ENCODE results near the gene CD79A. TPM values are rescaled to one million over a fixed set of nuclear protein-coding genes. Genes with fewer than 3 reads are reported as not detected.

The CD79A gene
- total RNA-seq, 2 experiments from 2014 or later = 3.7 to 3.8 TPM

DNA sequence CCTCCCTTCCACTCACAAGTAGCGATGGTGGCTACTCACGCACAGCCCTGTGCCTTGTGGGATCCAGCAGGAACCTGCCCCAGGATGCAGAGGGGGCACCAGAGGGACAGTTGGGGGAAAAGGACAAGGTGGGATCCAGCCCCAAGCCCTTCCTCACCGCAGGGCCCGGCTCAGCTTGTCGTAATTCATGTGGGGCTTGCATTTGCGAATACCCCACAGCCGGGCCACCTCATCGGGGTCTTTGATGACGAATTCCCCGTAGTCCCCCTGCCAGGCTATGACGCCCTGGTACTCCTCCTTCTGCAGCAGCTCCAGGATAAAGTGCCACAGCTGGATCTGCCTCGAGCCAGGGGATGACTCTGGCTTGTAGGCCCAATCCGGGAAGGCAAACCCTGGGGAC, 32.6 kb downstream of the CD79A start:
- Mint-ChIP-seq H3K4me1 (ENCODE audit: low read depth) (peaks cover 59% of the 10 kb centered on the region), H3K4me3 (no peak overlapping the region), H3K27ac (peak overlapping the region; percentile 49), H3K27me3 (peaks cover 10% of the 10 kb centered on the region), H3K9me3 (no peaks in the 10 kb centered on the region), H3K36me3 (ENCODE audit: low read depth) (peaks cover 29% of the 10 kb centered on the region)
- intact Hi-C loops (cut with DNase I, micrococcal nuclease) = no loop called here
- ChIA-PET POLR2A (interaction anchor here (0.9 to 8.3 kb wide), 7 partner anchors 8 to 50 kb away, joined by 4 to 92 read pairs (median 4); partner anchors contain the start of genes ERFL and RPS19), CTCF (interaction anchor here (1.7 kb wide), 1 partner anchor 36 kb away, joined by 4 read pairs; no protein-coding TSS in a partner anchor)
- Histone ChIP-seq H3K27me3 (ENCODE audit: control insufficient read depth in 1 of 2, insufficient read depth in 2 of 2, low read length in 2 of 2) (peaks cover 15% of the 10 kb centered on the region in 2 experiments), H3K27ac (ENCODE audit: low read depth in 1 of 2, low read length in 2 of 2) (no peak overlapping the region), H3K4me3 (ENCODE audit: low read length) (no peak overlapping the region), H3K9me3 (ENCODE audit: control insufficient read depth in 1 of 2, insufficient read depth in 1 of 2, low read length in 2 of 2) (no peaks in the 10 kb centered on the region), H3K4me1 (ENCODE audit: insufficient read depth, low read length) (peaks cover 60% of the 10 kb centered on the region), H3K36me3 (ENCODE audit: insufficient read depth, low read length) (peaks cover 26% of the 10 kb centered on the region)
- no peak for ATAC-seq (ENCODE audit: poor library complexity)
- no peak for TF ChIP-seq CTCF (IDR thresholded peaks at IDR 0.05)
- DNase-seq = no peak

DNA sequence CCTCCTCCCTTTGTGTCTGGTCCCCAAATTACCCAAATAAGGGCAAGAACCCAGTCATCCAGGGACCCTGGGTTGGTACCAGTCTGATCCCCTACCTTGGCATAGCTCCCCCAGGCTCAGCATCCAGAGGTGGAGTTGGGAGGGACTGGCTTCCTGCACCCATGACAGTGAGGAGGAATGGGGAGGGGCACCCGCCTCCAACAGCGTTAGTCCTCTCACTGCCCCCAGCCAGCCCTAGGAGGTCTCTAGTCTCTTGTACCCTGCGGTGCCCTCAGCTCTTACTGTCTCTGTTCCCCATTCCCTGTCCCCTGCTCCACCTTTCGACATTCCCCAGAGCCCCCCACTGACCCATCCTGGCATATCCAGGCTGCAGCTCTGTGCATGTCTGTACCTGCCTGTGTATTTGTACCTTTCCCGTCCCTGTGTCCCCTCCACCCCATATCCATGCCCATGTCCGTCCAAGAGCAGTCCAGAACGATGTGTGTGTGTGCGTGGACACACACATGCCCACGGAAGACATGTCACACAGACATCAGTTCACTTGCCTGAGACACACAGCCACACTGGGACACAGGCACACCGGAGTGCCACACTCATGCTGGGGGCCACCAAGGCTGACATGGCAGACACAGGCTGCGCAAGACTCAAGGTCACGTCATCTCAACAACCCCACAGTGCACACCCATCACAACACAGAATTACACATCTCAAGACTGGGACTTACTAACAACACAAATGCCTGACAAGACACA, 33.3 kb downstream of the CD79A start:
- ChIA-PET CTCF (interaction anchor here (1.7 kb wide), 1 partner anchor 37 kb away, joined by 4 read pairs; no protein-coding TSS in a partner anchor), POLR2A (interaction anchor here (0.9 to 8.3 kb wide), 9 partner anchors 8 to 51 kb away, joined by 4 to 92 read pairs (median 7); partner anchors contain the start of gene RPS19)
- intact Hi-C loops (cut with DNase I, micrococcal nuclease) = no loop called here
- H3K27ac Mint-ChIP-seq = peak overlapping the region; percentile 87
- peaks cover 60% of the 10 kb centered on the region for H3K4me1 ChIP-seq (ENCODE audit: insufficient read depth, low read length)
- H3K4me3 Mint-ChIP-seq = peak overlapping the region; percentile 26
- peaks cover 21% of the 10 kb centered on the region for H3K36me3 Mint-ChIP-seq (ENCODE audit: low read depth)
- H3K27ac ChIP-seq (ENCODE audit: low read depth in 1 of 2, low read length in 2 of 2) = no peak overlapping the region
- no peak for ATAC-seq (ENCODE audit: poor library complexity)
- H3K4me3 ChIP-seq (ENCODE audit: low read length) = no peak overlapping the region
- peaks cover 52% of the 10 kb centered on the region for H3K4me1 Mint-ChIP-seq (ENCODE audit: low read depth)
- H3K36me3 ChIP-seq (ENCODE audit: insufficient read depth, low read length) = peaks cover 19% of the 10 kb centered on the region
- no peak for TF ChIP-seq CTCF (IDR thresholded peaks at IDR 0.05)
- H3K9me3 Mint-ChIP-seq = no peaks in the 10 kb centered on the region
- peaks cover 10% of the 10 kb centered on the region for H3K27me3 Mint-ChIP-seq
- no peak for DNase-seq
- peaks cover 19 to 20% of the 10 kb centered on the region in 2 experiments for H3K27me3 ChIP-seq (ENCODE audit: control insufficient read depth in 1 of 2, insufficient read depth in 2 of 2, low read length in 2 of 2)
- H3K9me3 ChIP-seq (ENCODE audit: control insufficient read depth in 1 of 2, insufficient read depth in 1 of 2, low read length in 2 of 2) = no peaks in the 10 kb centered on the region

DNA sequence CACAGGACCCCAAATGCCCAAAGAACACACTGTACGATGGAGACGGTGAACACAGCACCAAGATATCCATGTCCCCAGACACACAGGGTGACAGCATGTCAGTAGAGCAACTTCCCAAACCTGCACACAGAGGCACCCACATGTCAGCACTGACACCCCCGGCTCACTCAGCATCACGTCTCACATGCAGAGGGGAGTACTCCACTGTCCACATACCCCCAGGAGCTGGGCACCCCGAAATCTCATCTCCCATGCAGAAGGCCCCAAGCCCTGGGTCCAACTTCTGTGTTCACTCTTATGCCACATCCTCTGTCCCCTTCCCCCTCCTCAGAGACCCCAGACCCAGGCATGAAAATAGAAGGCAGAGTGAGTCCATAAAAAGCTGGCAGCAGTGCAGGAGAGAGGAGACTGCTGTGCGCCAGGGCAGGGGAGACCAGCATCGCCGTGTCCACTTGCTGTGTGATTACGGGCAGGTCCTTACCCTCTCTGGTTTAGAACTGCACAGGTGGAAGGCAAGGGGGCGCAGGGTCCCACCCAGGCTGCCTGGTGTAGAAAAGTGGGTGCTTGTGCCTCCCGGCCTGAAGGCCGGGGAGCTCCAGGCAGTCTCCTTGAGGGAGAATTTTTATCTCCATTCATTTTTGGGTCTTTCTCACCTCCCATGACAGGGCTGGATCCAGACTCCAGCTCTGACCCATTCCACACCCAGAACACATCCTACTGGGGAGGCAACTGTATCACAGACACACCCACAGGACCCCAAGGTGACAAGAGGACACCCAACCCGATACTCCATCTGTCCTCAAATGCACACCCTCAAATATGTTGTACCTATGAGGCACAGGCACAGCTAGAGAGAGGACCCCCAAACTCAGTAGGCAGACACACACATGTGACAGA, 34.2 kb downstream of the CD79A start:
- Mint-ChIP-seq H3K4me1 (ENCODE audit: low read depth) (peaks cover 46% of the 10 kb centered on the region), H3K4me3 (peak overlapping the region; percentile 66), H3K9me3 (no peaks in the 10 kb centered on the region), H3K27ac (peak overlapping the region; percentile 87), H3K27me3 (peaks cover 10% of the 10 kb centered on the region), H3K36me3 (ENCODE audit: low read depth) (peaks cover 13% of the 10 kb centered on the region)
- peak; percentile 24 for ATAC-seq (ENCODE audit: poor library complexity)
- POLR2A ChIA-PET = interaction anchor here (1.1 to 8.3 kb wide), 16 partner anchors 8 to 52 kb away, joined by 3 to 92 read pairs (median 6); partner anchors contain the start of genes CD79A, ERFL and RPS19
- CTCF ChIA-PET = interaction anchor here (1.2 to 1.7 kb wide), 2 partner anchors 38 kb away, joined by 4 read pairs; no protein-coding TSS in a partner anchor
- Histone ChIP-seq H3K4me1 (ENCODE audit: insufficient read depth, low read length) (peaks cover 62% of the 10 kb centered on the region), H3K36me3 (ENCODE audit: insufficient read depth, low read length) (peaks cover 11% of the 10 kb centered on the region), H3K9me3 (ENCODE audit: control insufficient read depth in 1 of 2, insufficient read depth in 1 of 2, low read length in 2 of 2) (no peaks in the 10 kb centered on the region), H3K27me3 (ENCODE audit: control insufficient read depth in 1 of 2, insufficient read depth in 2 of 2, low read length in 2 of 2) (peaks cover 28% of the 10 kb centered on the region in 2 experiments), H3K27ac (ENCODE audit: low read depth in 1 of 2, low read length in 2 of 2) (no peak overlapping the region), H3K4me3 (ENCODE audit: low read length) (no peak overlapping the region)
- no peak for TF ChIP-seq CTCF (IDR thresholded peaks at IDR 0.05)
- peak in 1 of 14 experiments; percentile 45 for DNase-seq
- intact Hi-C loops (cut with DNase I, micrococcal nuclease) = no loop called here

Measured in CD4-positive, alpha-beta T cell (primary cell).